A673 (cell line): Measurements from ENCODE around the gene ARHGEF9.

ENCODE experiments used
- CTCF ChIP-seq: fragments of 300-800, 200-600 bp; sonication (generic); conservative IDR thresholded peaks from 2 replicates; pipeline ENCODE4 v1.5.1; 2017; ENCODE audit warnings: low read depth, mild to moderate bottlenecking, antibody characterized with exemption, low read length, moderate library complexity, mixed read lengths
- EZH2 ChIP-seq: fragments of 200-600 bp; sonication (generic); IDR thresholded peaks from 2 replicates; pipeline ENCODE4 v1.6.1; 2017; ENCODE audit warnings: borderline replicate concordance, low read depth, mild to moderate bottlenecking, mixed read lengths, antibody characterized with exemption, low read length; ENCODE audit not compliant: poor library complexity, severe bottlenecking

- peak; percentile 73 for TF ChIP-seq CTCF
- TF ChIP-seq EZH2 = no peak
Observed at GRCh38 chrX:63686878-63687714, 97.9 kb downstream of the ARHGEF9 start.
